Activated naive CD8-positive, alpha-beta T cell treated with anti-CD3 and anti-CD28 coated beads, Interleukin-2, amount 50 U/mL, for 16 hours (primary cell): ENCODE data around the gene CAP2.
"Not testable (repeated sequence)": the region's sequence is repeated elsewhere in the genome, so short reads cannot be mapped to it uniquely, and the experiment has no call there.

Experiments
- DNase-seq: peaks from one replicate; pipeline ENCODE4 v3.0.0-alpha.2; 2020; ENCODE audit warnings: low read depth, low spot score

The CAP2 gene

DNA sequence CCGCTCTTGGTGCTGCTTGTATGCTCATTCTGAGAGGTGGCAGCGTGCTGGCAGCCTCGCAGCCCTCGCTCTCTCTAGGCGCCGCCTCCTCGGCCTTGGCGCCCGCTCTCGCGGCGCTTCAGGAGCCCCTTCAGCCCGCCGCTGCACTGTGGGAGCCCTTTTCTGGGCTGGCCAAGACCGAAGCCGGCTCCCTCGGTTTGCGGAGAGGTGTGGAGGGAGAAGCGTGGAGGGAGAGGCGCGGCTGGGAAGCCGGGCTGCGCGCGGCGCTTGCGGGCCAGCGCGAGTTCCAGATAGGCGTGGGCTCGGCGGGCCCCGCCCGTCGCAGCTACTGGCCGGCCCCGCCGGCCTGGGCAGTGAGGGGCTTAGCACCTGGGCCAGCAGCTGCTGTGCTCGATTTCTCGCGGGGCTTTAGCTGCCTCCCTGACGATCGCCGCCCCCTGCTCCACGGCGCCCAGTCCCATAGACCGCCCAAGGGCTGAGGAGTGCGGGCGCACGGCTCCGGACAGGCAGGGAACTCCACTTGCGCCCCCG is 187.2 kb downstream of the CAP2 start:
- no peak for DNase-seq

DNA sequence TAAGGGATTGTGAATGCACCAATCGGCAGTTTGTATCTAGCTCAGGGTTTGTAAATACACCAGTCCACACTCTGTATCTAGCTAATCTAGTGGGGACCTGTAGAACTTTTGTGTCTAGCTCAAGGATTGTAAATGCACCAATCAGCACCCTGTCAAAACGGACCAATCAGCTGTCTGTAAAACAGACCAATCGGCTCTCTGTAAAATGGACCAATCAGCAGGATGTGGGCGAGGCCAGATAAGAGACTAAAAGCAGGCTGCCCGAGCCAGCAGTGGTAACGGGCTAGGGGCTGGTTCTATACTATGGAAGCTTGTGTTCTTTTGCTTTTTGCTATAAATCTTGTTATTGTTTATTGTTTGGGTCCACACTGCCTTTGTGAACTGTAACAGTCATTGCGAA is 187.9 kb downstream of the CAP2 start:
- DNase-seq: not testable (repeated sequence)

DNA sequence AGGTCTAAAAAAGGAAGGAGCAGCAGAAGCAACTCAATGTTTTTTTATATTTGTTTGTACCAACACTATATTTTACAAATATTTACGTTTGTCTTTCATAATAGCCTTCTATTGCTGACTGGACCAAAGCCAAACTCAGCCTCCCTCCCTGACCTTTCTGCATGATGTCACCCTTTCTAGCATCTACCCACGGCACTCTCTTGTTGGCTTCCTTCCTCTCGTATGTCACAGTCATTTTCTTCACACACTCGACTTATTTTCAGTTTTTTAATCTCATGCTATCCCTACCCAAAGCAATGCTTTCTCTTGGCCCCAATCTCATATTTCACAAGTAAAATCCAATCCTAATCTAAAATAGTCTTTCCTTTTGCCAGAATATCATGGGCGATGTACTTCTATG is 190.4 kb downstream of the CAP2 start:
- no peak for DNase-seq

DNA sequence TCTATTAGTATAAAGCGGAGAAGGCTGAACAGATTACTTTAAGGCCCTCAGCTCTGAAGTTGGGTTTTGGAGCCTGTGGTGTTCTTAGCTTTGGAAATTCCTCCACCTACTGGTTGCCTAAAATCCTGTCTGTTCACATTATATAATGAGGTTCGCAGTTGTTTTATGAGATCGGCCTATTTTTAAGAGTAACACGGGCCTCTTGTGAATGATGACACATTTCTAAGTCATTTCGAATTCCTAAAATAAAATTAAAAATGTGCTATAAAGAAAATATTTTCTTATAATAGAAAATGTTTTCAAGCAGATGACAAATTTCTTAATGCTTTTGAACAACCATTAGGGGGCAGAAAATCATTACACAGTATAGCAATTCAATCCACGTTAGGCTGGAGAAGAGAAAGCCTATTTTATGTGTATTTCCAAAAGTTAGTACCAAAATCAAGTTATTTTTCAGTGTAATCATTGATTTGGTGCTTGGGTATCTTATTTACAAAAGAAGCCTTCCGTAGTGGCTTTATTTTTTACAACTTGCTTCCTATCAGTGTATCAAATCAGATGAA is 190.9 kb downstream of the CAP2 start:
- no peak for DNase-seq

DNA sequence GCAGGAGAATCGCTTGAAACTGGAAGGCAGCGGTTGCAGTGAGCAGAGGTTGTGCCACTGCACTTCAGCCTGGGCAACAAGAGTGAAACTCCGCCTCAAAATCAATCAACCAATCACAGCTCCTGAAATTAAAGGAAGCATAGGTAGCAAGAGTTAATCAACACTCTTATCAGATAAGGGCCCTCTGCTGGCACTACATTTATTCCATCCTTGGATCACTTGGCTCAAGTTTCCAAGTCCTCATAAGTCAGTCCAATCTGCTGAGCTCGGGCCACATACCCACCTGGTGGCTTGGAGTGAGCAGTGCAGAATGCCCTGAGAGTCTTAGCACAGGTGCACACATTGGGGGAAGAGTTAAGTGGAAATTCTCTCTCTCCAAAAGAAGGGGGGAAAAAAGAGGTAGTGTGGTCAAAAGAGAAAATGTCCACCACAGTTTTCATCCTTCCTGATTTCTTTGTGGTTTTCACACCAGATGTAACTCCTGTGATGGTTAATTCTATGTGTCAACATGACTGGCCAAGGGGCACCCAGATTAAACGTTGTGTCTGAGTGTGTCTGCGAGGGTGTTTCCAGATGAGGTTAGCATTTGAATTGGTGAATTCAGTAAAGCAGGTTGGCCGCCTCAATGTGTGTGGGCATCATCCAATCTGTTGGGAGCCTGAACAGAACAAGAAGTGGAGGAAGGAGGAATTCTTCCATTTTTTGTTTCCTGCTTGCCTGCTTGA is 192.5 kb downstream of the CAP2 start:
- no peak for DNase-seq

DNA sequence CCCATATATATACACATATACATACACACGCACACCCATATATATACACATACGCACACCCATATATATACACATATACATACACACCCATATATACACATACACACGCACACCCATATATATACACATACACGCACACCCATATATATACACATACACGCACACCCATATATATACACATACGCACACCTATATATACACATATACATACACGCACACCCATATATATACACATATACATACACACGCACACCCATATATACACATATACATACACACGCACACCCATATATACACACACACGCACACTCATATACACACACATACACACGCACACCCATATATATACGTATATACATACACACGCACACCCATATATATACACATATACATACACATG is 193.2 kb downstream of the CAP2 start:
- not testable (repeated sequence) for DNase-seq

DNA sequence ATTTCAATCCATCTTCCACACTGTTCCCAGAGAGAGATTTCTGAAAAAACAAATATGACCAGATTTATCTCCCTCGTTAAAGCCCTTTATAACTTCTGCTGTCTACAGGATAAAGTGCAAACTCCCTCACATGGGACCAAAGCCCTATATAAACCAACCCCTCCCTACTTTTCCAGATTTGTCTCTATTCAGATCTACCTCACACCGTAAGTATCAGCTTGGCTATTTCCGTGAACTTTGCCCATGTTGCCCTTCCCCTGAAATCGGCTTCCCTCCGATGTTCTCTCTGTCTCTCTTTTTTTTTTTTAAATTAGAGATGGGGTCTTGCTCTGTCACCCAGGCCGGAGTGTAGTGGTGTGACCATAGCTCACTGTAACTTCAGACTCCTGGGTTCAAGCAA is 194.6 kb downstream of the CAP2 start:
- DNase-seq: no peak

DNA sequence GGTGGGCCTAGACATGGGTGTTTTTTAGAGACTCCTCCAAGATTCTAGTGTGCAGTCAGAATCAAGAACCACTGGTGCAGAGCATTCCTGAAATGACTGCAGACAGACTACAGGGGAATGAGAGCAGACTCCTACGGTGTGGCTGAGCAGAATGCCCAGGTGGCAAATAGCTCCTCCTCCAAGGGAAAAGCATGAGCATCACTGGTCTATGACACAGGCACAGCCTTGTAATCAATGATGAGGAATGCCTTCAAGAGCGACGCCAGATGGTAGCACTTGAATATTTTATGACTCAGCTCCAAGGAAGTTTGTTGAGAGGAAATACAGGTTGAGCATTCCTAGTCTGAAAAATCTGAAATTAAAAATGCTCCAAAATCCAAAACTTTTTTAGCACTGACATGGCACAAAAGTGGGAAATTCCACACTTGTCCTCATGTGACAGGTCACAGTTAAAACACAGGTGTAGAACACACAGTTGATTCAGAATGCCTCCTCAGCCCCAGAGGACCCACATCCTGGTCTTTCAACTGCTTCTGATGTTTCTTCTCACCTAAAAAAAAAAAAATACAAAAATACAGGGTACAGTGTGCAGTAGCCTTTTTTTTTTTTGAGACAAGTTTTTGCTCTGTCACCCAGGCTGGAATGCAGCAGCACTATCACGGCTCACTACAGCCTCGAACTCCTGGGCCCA is 196.2 kb downstream of the CAP2 start:
- DNase-seq: no peak

DNA sequence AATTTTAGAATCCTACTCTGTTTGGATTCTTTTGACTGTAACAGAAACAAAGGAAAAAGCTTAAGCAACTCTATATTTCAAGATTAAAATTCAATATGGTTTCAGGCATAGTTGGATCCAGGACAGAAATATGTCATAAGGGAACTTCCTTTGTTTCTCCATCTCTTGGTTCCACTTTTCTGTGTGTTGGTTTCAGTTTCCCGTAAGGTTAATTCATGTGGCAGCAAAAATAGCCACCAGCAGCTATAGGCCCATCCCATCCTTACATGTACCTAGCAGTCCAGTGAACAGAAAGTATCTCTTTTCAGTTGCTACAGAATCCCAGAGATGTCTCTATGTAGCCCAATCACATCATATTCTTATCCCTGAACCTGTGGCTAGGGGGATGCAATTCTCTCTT is 197.9 kb downstream of the CAP2 start:
- no peak for DNase-seq

DNA sequence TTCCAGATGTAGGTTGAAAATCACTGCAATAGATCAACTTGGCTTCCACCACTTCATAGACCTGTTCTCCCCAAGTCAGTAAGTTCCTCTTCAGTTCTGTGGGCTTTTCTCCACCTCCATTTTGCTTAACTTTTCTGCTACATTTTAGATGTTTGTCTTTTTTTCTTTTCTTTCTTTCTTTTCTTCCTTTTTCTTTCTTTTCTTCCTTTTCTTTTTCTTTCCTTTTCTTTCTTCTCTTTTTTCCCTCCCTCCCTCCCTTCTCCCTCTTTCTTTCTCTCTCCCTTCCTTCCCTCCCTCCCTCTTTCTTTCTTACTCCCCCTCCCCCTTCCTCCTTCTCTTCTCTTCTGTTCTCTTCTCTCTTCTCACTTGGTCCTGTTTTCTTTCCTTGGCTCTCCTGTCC is 199.9 kb downstream of the CAP2 start:
- no peak for DNase-seq

DNA sequence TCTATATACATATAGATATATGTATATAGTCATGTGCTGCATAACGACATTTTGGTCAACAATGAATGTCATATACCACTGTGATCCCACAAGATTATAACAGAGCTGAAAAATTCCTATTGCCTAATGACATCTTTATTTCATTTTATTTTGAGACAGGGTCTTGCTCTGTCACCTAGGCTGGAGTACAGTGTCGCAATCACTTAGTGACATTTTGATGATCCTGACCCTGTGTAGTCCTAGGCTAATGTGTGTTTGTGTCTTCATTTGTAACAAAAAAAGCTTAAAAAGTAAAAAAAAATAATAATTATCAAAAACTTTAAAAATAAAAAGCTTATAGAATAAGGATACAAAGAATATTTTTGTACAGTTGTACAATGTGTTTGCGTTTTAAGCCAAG is 202.7 kb downstream of the CAP2 start:
- DNase-seq: no peak

DNA sequence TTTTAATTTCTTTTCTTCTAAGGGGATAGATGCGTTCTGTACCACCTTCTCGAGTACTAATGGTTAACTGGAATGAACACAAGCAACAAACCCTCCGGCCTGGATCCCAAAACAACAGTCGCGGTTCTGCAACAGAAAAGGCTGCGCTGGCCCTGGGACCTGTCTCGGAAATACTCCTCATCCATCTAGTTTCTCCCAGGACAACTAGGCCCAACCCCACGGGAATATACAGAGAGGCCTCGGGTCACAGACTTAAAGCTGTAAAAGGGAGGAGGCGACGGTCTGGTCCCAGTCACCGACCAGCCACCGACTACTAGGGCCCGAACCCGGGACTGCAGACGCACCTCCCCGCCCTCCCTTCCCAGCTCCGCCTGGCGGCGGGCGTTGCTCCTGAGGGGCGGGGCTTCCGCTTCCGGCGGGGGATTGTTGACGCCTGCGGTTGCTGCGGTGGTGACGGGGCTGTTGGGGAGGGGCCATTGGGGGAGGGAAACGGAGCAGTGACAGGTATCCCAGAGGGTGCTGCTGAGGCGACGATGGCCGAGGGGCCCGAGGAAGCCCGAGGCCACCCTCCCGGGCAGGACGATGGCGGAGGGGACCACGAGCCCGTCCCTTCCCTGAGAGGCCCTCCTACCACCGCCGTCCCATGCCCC is 206.6 kb downstream of the CAP2 start, which contains the start of gene FAM8A1:
FAM8A1 (plus strand) TSS at position 426 of the 650 bp plus-strand sequence; CDS start at position 534, 108 bp downstream.
- peak; percentile 90 for DNase-seq

DNA sequence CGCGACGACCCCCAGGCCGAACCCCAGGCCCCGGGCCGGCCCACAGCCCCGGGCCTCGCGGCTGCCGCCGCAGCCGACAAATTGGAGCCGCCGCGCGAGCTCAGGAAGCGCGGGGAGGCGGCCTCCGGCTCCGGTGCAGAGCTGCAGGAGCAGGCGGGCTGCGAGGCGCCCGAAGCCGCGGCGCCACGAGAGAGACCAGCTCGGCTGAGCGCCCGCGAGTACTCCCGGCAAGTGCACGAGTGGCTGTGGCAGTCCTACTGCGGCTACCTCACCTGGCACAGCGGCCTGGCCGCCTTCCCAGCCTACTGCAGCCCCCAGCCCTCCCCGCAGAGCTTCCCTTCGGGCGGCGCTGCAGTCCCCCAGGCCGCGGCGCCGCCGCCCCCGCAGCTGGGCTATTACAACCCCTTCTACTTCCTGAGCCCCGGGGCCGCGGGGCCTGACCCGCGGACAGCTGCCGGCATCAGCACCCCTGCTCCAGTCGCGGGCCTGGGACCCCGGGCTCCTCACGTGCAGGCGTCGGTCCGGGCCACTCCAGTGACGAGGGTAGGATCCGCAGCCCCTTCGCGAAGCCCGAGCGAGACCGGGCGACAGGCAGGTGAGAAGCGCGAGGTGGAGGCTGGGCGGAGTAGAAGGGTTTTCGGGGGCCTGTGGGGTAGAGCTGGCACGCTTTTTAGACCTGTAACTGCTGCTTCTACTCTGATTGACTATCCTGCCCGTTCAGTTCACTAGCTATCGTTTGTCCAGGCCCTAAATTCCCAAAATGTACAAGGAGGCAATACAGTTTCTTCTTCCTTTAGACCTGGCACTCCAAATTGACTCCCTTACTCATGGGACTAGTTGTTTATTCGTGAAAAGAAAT is 207.4 kb downstream of the CAP2 start:
- DNase-seq: no peak

DNA sequence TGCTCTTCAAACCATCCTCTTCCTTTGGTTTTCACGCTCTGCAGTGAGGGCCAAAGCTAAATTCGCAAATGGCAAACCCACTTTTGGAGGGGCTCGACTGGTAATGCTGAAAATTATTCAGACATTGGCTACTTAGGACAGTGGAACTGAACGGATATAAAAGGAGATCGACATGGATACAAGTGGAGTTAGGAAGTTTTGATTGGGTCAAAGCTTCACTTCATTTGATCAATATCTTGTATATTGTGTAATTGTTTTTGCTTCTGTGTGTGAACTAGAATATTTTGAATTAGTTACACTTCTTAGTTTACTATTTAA is 207.9 kb downstream of the CAP2 start:
- no peak for DNase-seq

DNA sequence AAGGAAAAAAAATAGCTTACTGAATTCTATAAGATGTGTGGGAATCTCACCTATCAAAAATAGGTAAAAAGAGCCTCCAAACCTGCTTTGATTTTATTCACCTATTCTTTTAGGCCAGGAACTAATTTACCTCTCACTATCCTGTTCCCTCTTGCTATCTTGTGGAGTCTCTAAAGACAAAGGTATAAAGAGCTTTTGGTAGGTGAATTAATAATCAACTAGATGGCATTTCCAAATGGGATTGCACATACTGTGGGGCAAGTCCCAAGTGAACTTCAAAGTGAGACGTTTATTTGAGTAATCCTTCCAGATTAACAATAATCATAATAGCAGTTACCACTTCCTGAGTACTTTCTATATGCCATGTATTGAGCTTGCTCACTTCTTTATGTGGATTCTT is 209.5 kb downstream of the CAP2 start:
- no peak for DNase-seq

DNA sequence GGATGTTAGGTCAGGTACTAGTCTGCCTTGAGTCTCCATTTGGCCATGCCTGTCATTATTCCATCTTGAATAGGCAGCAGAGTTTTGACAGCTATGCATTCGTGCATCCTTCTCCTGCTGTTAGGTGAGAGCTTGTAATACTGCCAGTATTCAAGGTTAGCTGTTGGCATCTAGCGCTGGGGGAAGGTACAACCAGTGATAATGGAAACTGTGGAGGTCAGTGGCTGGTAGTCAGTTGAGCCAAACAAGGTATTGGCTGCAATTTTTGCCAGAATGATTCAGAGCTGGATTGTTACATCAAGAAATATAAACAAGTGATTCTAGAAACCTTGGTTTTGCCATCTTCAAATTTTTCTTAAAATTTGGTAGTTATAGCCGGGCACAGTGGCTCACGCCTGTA is 213.2 kb downstream of the CAP2 start:
- DNase-seq: no peak
